ENCODE data around the gene ESYT1. TPM values are rescaled to one million over a fixed set of nuclear protein-coding genes. Genes with fewer than 3 reads are reported as not detected.

Gene ESYT1
- total RNA-seq = 241 and 358 TPM in 2 replicates

GRCh38 chr12:56127888-56128669, at the start of gene ESYT1:
TSS of gene ESYT1 (plus strand) at chr12:56128267. CDS start at chr12:56128320, 53 bp downstream.

GRCh38 chr12:56079723-56080555, 48.1 kb upstream of the ESYT1 start, which contains the start of gene ERBB3:
TSS of gene ERBB3 (plus strand) at chr12:56080165. CDS start at chr12:56080301, 136 bp downstream.

GRCh38 chr12:56104109-56104814, 23.8 kb upstream of the ESYT1 start, which contains the start of gene PA2G4:
TSS of gene PA2G4 (plus strand) at chr12:56104559. CDS start at chr12:56104738, 179 bp downstream.

GRCh38 chr12:56116267-56117081, 11.6 kb upstream of the ESYT1 start, which contains the start of gene RPL41:
TSS of gene RPL41 (plus strand) at chr12:56116633.

GRCh38 chr12:56117778-56118687, 10.0 kb upstream of the ESYT1 start, which contains the start of gene ZC3H10:
TSS of gene ZC3H10 (plus strand) at chr12:56118266. CDS start at chr12:56120563, 2,297 bp downstream.

GRCh38 chr12:56152132-56152755, 24.2 kb downstream of the ESYT1 start, which contains the start of gene MYL6B:
TSS of gene MYL6B (plus strand) at chr12:56152587. CDS start at chr12:56153919, 1,332 bp downstream.

GRCh38 chr12:56158029-56158925, 30.2 kb downstream of the ESYT1 start, which contains the start of gene MYL6:
TSS of gene MYL6 (plus strand) at chr12:56158359. CDS start at chr12:56158402, 43 bp downstream.

GRCh38 chr12:56189099-56189917, 61.2 kb downstream of the ESYT1 start, which contains the start of gene SMARCC2:
TSS of gene SMARCC2 (minus strand) at chr12:56189483. CDS start at chr12:56189461, 22 bp downstream.

Other genes with a start within 250 kb of the ESYT1 start
- 27.0 and 41.1 TPM in 2 replicates for gene PYM1, start 200.4 kb upstream of the ESYT1 start, total RNA-seq
- 97.6 and 107 TPM in 2 replicates for gene DGKA, start 197.1 kb upstream of the ESYT1 start, total RNA-seq
- 2.6 and 2.9 TPM in 2 replicates for gene PMEL, start 162.2 kb upstream of the ESYT1 start, total RNA-seq
- 9.4 and 26.5 TPM in 2 replicates for gene CDK2, start 161.4 kb upstream of the ESYT1 start, total RNA-seq
- 51.8 TPM in 2 replicates for gene RAB5B, start 154.2 kb upstream of the ESYT1 start, total RNA-seq
- 5.1 and 5.8 TPM in 2 replicates for gene SUOX, start 131.0 kb upstream of the ESYT1 start, total RNA-seq
- 0.24 TPM in 1 of 2 replicates, not detected in the other for gene IKZF4, start 107.2 kb upstream of the ESYT1 start, total RNA-seq
- 233 and 674 TPM in 2 replicates for gene RPS26, start 86.3 kb upstream of the ESYT1 start, total RNA-seq
- 22.9 and 29.6 TPM in 2 replicates for gene ERBB3, start 48.1 kb upstream of the ESYT1 start, total RNA-seq
- 169 and 181 TPM in 2 replicates for gene PA2G4, start 23.7 kb upstream of the ESYT1 start, total RNA-seq
- 2,930 and 4,402 TPM in 2 replicates for gene RPL41, start 11.6 kb upstream of the ESYT1 start, total RNA-seq
- gene ZC3H10, start 10.0 kb upstream of the ESYT1 start, total RNA-seq = 2.2 and 2.8 TPM in 2 replicates
- gene MYL6B, start 24.3 kb downstream of the ESYT1 start, total RNA-seq = 39.4 and 40.5 TPM in 2 replicates
- 400 and 1,602 TPM in 2 replicates for gene MYL6, start 30.1 kb downstream of the ESYT1 start, total RNA-seq
- gene SMARCC2, start 61.2 kb downstream of the ESYT1 start, total RNA-seq = 17.4 and 18.1 TPM in 2 replicates
- gene RNF41, start 93.7 kb downstream of the ESYT1 start, total RNA-seq = 117 and 128 TPM in 2 replicates
- gene NABP2, start 96.1 kb downstream of the ESYT1 start, total RNA-seq = 21.7 and 34.5 TPM in 2 replicates
- not detected in 2 replicates for gene SLC39A5, start 101.8 kb downstream of the ESYT1 start, total RNA-seq
- gene ANKRD52, start 130.1 kb downstream of the ESYT1 start, total RNA-seq = 15.3 and 20.7 TPM in 2 replicates
- 5.5 and 8.2 TPM in 2 replicates for gene COQ10A, start 138.7 kb downstream of the ESYT1 start, total RNA-seq
- gene CS, start 172.1 kb downstream of the ESYT1 start, total RNA-seq = 113 and 157 TPM in 2 replicates
- gene CNPY2, start 187.7 kb downstream of the ESYT1 start, total RNA-seq = 67.6 and 106 TPM in 2 replicates
- gene PAN2, start 205.7 kb downstream of the ESYT1 start, total RNA-seq = 10.1 and 14.7 TPM in 2 replicates
- 16.6 TPM in 1 of 2 replicates, not detected in the other for gene IL23A, start 210.6 kb downstream of the ESYT1 start, total RNA-seq
- 45.6 and 88.7 TPM in 2 replicates for gene STAT2, start 231.8 kb downstream of the ESYT1 start, total RNA-seq
- gene APOF, start 234.6 kb downstream of the ESYT1 start, total RNA-seq = not detected in 2 replicates